Ectodermal cell (in vitro differentiated cells): ENCODE measurements around the gene ATP4A.
"Not testable (repeated sequence)": the region's sequence is repeated elsewhere in the genome, so short reads cannot be mapped to it uniquely, and the experiment has no call there.

ENCODE experiments used
- H3K27ac ChIP-seq: 2 replicates; pipeline ENCODE4 v1.7.0; 2013; ENCODE audit warnings: mild to moderate bottlenecking, low read depth, low read length; ENCODE audit not compliant: insufficient read depth, poor library complexity, severe bottlenecking
- H3K27me3 ChIP-seq: 2 replicates; pipeline ENCODE4 v1.7.0; 2013; ENCODE audit warnings: mild to moderate bottlenecking, low read length; ENCODE audit not compliant: insufficient read depth, control insufficient read depth, poor library complexity, severe bottlenecking
- H3K36me3 ChIP-seq: one replicate; pipeline ENCODE4 v1.7.0; 2013; ENCODE audit warnings: low read length; ENCODE audit not compliant: control insufficient read depth, insufficient read depth
- H3K4me1 ChIP-seq: one replicate; pipeline ENCODE4 v1.7.0; 2013; ENCODE audit warnings: low read length; ENCODE audit not compliant: control insufficient read depth, insufficient read depth
- H3K4me3 ChIP-seq: 2 replicates; pipeline ENCODE4 v1.7.0; 2013; ENCODE audit warnings: low read depth, low read length, control low read depth; ENCODE audit not compliant: insufficient read depth
- H3K9me3 ChIP-seq: 2 replicates; pipeline ENCODE4 v1.7.0; 2013; ENCODE audit warnings: mild to moderate bottlenecking, low read length, moderate library complexity; ENCODE audit not compliant: control insufficient read depth
- WGBS, 2 experiments: methylation state at CpG; one replicate each; pipeline ENCODE4 v1.1.7; 2013; ENCODE audit warnings: missing lambda C conversion rate in 2 of 2; 5-methylcytosine and 5-hydroxymethylcytosine counted together

Gene ATP4A

GRCh38 chr19:35595928-35596327 is 32.5 kb upstream of the ATP4A start:
- no peaks in the 10 kb centered on the region for H3K27me3 ChIP-seq
- H3K4me1 ChIP-seq = no peaks in the 10 kb centered on the region
- H3K36me3 ChIP-seq = no peaks in the 10 kb centered on the region
- WGBS, 2 experiments = 78 to 100% methylated on average over 1 of the region's 1 CpG
- no peak overlapping the region for H3K4me3 ChIP-seq
- H3K27ac ChIP-seq = no peak overlapping the region
- H3K9me3 ChIP-seq = no peaks in the 10 kb centered on the region

GRCh38 chr19:35595026-35595425 is 31.6 kb upstream of the ATP4A start:
- 84 to 85% methylated on average over 3 of the region's 3 CpGs for WGBS, 2 experiments
- not testable (repeated sequence) for H3K27ac ChIP-seq, H3K9me3 ChIP-seq, H3K4me3 ChIP-seq, H3K36me3 ChIP-seq, H3K27me3 ChIP-seq, H3K4me1 ChIP-seq

- Histone ChIP-seq H3K27me3 (no peaks in the 10 kb centered on the region), H3K4me3 (no peak overlapping the region), H3K4me1 (no peaks in the 10 kb centered on the region), H3K36me3 (no peaks in the 10 kb centered on the region), H3K27ac (no peak overlapping the region), H3K9me3 (no peaks in the 10 kb centered on the region)
- 38 to 40% methylated on average over 8 of the region's 8 CpGs for WGBS, 2 experiments
These were observed 28.8 kb upstream of the ATP4A start for GRCh38 chr19:35592226-35592625.

GRCh38 chr19:35590875-35591274 is 27.4 kb upstream of the ATP4A start:
- 91 to 92% methylated on average over 2 to 3 of the region's 3 CpGs for WGBS, 2 experiments

GRCh38 chr19:35587321-35587720 is 23.9 kb upstream of the ATP4A start:
- WGBS, 2 experiments = 58 to 75% methylated on average over 1 of the region's 1 CpG

More at GRCh38 chr19:35590875-35591274, 27.4 kb upstream of the ATP4A start:
- Histone ChIP-seq H3K27me3 (no peaks in the 10 kb centered on the region), H3K9me3 (no peaks in the 10 kb centered on the region), H3K36me3 (no peaks in the 10 kb centered on the region), H3K4me1 (no peaks in the 10 kb centered on the region), H3K27ac (no peak overlapping the region), H3K4me3 (no peak overlapping the region)

GRCh38 chr19:35585848-35586247 is 22.4 kb upstream of the ATP4A start, which contains the start of gene PMIS2:
TSS of gene PMIS2 (plus strand) at chr19:35586173. CDS start at chr19:35586260, 87 bp downstream.
- H3K36me3 ChIP-seq = no peaks in the 10 kb centered on the region
- no peak within 1 kb of the TSS for H3K4me3 ChIP-seq
- no peak within 1 kb of the TSS for H3K27ac ChIP-seq
- WGBS, 2 experiments = 81 to 83% methylated on average over 16 of the region's 16 CpGs
- no peaks in the 10 kb centered on the region for H3K4me1 ChIP-seq
- H3K27me3 ChIP-seq = peaks cover 8% of the 10 kb centered on the region
- H3K9me3 ChIP-seq = no peaks in the 10 kb centered on the region

More at GRCh38 chr19:35587321-35587720, 23.9 kb upstream of the ATP4A start:
- Histone ChIP-seq H3K4me1 (no peaks in the 10 kb centered on the region), H3K9me3 (no peaks in the 10 kb centered on the region), H3K4me3 (no peak overlapping the region), H3K27ac (no peak overlapping the region), H3K27me3 (peaks cover 8% of the 10 kb centered on the region), H3K36me3 (no peaks in the 10 kb centered on the region)

GRCh38 chr19:35582760-35583159 is 19.3 kb upstream of the ATP4A start:
- H3K4me3 ChIP-seq = no peak overlapping the region
- 85 to 88% methylated on average over 1 of the region's 1 CpG for WGBS, 2 experiments

GRCh38 chr19:35578707-35579106 is 15.2 kb upstream of the ATP4A start:
- WGBS, 2 experiments = 79 to 83% methylated on average over 7 of the region's 7 CpGs
- Histone ChIP-seq H3K9me3 (no peaks in the 10 kb centered on the region), H3K36me3 (no peaks in the 10 kb centered on the region), H3K4me1 (no peaks in the 10 kb centered on the region), H3K27me3 (no peaks in the 10 kb centered on the region), H3K4me3 (no peak overlapping the region), H3K27ac (no peak overlapping the region)

More at GRCh38 chr19:35582760-35583159, 19.3 kb upstream of the ATP4A start:
- Histone ChIP-seq H3K27ac (no peak overlapping the region), H3K36me3 (no peaks in the 10 kb centered on the region), H3K4me1 (no peaks in the 10 kb centered on the region), H3K9me3 (no peaks in the 10 kb centered on the region), H3K27me3 (peaks cover 8% of the 10 kb centered on the region)

GRCh38 chr19:35577918-35578317 is 14.5 kb upstream of the ATP4A start:
- Histone ChIP-seq H3K27me3 (no peaks in the 10 kb centered on the region), H3K4me1 (no peaks in the 10 kb centered on the region), H3K4me3 (no peak overlapping the region), H3K27ac (no peak overlapping the region), H3K9me3 (no peaks in the 10 kb centered on the region), H3K36me3 (no peaks in the 10 kb centered on the region)
- WGBS, 2 experiments = 82 to 89% methylated on average over 1 of the region's 1 CpG

GRCh38 chr19:35571406-35571965 is 8.0 kb upstream of the ATP4A start:
- H3K27me3 ChIP-seq = no peaks in the 10 kb centered on the region
- no peaks in the 10 kb centered on the region for H3K4me1 ChIP-seq
- H3K27ac ChIP-seq = no peak overlapping the region
- no peak overlapping the region for H3K4me3 ChIP-seq
- 88 to 94% methylated on average over 1 of the region's 1 CpG for WGBS, 2 experiments
- no peaks in the 10 kb centered on the region for H3K9me3 ChIP-seq
- no peaks in the 10 kb centered on the region for H3K36me3 ChIP-seq
